ENCODE results near the gene ATP5MG.

The ATP5MG gene

GRCh38 chr11:118442908-118443589, 41.6 kb downstream of the ATP5MG start:
- DNase-seq, result no peak

- DNase-seq, result no peak
Observed at GRCh38 chr11:118443590-118444218, 42.3 kb downstream of the ATP5MG start.

GRCh38 chr11:118447423-118447822, 46.0 kb downstream of the ATP5MG start:
- DNase-seq, result no peak

GRCh38 chr11:118448294-118448693, 46.9 kb downstream of the ATP5MG start:
- DNase-seq, result no peak

- no peak for DNase-seq
Observed at GRCh38 chr11:118449316-118449918, 48.0 kb downstream of the ATP5MG start.

GRCh38 chr11:118450451-118450850, 49.0 kb downstream of the ATP5MG start:
- DNase-seq, result no peak

Data from activated CD8-positive, alpha-beta memory T cell treated with anti-CD3 and anti-CD28 coated beads, Interleukin-2, amount 50 U/mL, for 48 hours (primary cell).